Body of pancreas (tissue), 4 donors: ENCODE results near the gene MGLL. TPM values are rescaled to one million over a fixed set of nuclear protein-coding genes. Genes with fewer than 3 reads are reported as not detected.
A peak's percentile ranks its signal among the peaks of the same experiment; 100 is the strongest.

Source experiments
- ATAC-seq: fragments of 150-250 bp; one replicate; pipeline ENCODE4 v1.9.1; 2016
- DNase-seq, 4 donors: peaks; one replicate each; pipeline ENCODE4 v3.0.0-alpha.2; 2019
- H3K27ac ChIP-seq, 4 donors: fragments of 200-600 bp; sonication (generic); 1 replicate in 3 of 4; 2 replicates in 1 of 4; pipeline versions ENCODE4 v1.5.1 to v1.6.1; 2016 to 2019; ENCODE audit warnings: mild to moderate bottlenecking in 1 of 4, mixed read lengths in 1 of 4, moderate library complexity in 1 of 4
- H3K27me3 ChIP-seq, 2 donors: fragments of 200-600 bp; sonication (generic); one replicate each; pipeline ENCODE4 v1.6.0; 2016; ENCODE audit warnings: mild to moderate bottlenecking in 1 of 2
- H3K36me3 ChIP-seq, 2 donors: fragments of 200-600 bp; sonication (generic); replicated peaks in 1 of 2; 2 replicates each; pipeline ENCODE4 v1.5.1; 2016; ENCODE audit warnings: low read depth in 2 of 2; ENCODE audit not compliant: insufficient read depth in 1 of 2
- H3K4me1 ChIP-seq: fragments of 200-600 bp; sonication (generic); one replicate; pipeline ENCODE4 v1.6.0; 2016
- H3K4me3 ChIP-seq, 2 donors: fragments of 200-600 bp; sonication (generic); 1 replicate in 1 of 2; 2 replicates in 1 of 2; pipeline ENCODE4 v1.5.1; 2016 to 2019
- H3K9me3 ChIP-seq, 3 donors: fragments of 200-600 bp; sonication (generic); 1 replicate in 2 of 3; 2 replicates in 1 of 3; pipeline ENCODE4 v1.5.1; 2016
- POLR2A ChIP-seq, 3 donors: fragments of 450-650 bp; IDR thresholded peaks; one replicate each; pipeline ENCODE4 v1.6.1; 2016; ENCODE audit warnings: antibody characterized with exemption in 3 of 3, mild to moderate bottlenecking in 2 of 3
- WGBS, 2 donors: methylation state at CpG; one replicate each; pipeline ENCODE4 v1.1.5; 2017; 5-methylcytosine and 5-hydroxymethylcytosine counted together
- intact Hi-C: fragments of 100-400 bp; cut with DNase I; formaldehyde crosslinking; loops from one replicate; pipeline ENCODE4 v1.15.1; 2023
- total RNA-seq, 2 donors: library from RNA; depleted of rRNA; stranded (reverse); fragments of >200 nt; gene quantifications; one replicate each; pipeline ENCODE4 v1.1.0, GENCODE V29; 2016
- TF ChIP-seq, protein P1 (sequence below), 7 experiments: fragments of 450-650 bp in 4 of 7; fragments of 200-600 bp in 3 of 7; sonication (generic) in 3 of 7; IDR thresholded peaks; one replicate each; pipeline ENCODE4 v1.5.1; 2016 to 2019; ENCODE audit warnings: antibody characterized with exemption in 7 of 7

MGLL gene
- total RNA-seq, 2 donors from 2014 or later = 14.8 to 20.2 TPM

DNA sequence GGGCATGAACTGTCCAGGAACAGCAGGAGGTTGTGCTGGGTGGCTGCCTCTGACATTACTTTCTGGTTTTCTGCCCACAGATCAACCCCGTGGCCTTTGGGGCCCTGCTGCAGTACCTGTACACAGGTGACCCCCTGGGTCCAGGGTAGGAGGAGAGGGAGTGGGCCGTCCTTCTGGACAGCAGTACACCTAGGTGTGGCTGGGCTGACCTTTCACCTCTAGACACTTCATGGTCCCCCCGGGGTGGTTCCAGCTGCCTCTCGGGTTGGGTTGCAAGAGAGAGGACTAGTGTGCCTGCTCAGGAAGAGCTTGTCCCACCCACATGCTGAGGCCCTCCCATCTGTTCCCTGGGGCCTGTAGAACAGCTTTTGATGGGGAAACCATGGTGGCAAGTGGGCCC is 145.9 kb downstream of the MGLL start:
- TF ChIP-seq POLR2A (IDR thresholded peaks at IDR 0.05) = no peak
- TF ChIP-seq, protein P1, sequence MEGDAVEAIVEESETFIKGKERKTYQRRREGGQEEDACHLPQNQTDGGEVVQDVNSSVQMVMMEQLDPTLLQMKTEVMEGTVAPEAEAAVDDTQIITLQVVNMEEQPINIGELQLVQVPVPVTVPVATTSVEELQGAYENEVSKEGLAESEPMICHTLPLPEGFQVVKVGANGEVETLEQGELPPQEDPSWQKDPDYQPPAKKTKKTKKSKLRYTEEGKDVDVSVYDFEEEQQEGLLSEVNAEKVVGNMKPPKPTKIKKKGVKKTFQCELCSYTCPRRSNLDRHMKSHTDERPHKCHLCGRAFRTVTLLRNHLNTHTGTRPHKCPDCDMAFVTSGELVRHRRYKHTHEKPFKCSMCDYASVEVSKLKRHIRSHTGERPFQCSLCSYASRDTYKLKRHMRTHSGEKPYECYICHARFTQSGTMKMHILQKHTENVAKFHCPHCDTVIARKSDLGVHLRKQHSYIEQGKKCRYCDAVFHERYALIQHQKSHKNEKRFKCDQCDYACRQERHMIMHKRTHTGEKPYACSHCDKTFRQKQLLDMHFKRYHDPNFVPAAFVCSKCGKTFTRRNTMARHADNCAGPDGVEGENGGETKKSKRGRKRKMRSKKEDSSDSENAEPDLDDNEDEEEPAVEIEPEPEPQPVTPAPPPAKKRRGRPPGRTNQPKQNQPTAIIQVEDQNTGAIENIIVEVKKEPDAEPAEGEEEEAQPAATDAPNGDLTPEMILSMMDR (IDR thresholded peaks at IDR 0.05) = no peak
- no peak overlapping the region for H3K27ac ChIP-seq
- WGBS, 2 donors = 75 to 78% methylated on average over 4 of the region's 4 CpGs
- intact Hi-C loops = no loop called here
- H3K27me3 ChIP-seq = no peaks in the 10 kb centered on the region
- no peaks in the 10 kb centered on the region for H3K9me3 ChIP-seq
- H3K36me3 ChIP-seq = peaks cover 0 to 2% of the 10 kb centered on the region in 2 donors
- DNase-seq = peak in 1 of 4 donors; percentile 8
- ATAC-seq = no peak
- peaks cover 19% of the 10 kb centered on the region for H3K4me1 ChIP-seq
- H3K4me3 ChIP-seq = no peak overlapping the region

DNA sequence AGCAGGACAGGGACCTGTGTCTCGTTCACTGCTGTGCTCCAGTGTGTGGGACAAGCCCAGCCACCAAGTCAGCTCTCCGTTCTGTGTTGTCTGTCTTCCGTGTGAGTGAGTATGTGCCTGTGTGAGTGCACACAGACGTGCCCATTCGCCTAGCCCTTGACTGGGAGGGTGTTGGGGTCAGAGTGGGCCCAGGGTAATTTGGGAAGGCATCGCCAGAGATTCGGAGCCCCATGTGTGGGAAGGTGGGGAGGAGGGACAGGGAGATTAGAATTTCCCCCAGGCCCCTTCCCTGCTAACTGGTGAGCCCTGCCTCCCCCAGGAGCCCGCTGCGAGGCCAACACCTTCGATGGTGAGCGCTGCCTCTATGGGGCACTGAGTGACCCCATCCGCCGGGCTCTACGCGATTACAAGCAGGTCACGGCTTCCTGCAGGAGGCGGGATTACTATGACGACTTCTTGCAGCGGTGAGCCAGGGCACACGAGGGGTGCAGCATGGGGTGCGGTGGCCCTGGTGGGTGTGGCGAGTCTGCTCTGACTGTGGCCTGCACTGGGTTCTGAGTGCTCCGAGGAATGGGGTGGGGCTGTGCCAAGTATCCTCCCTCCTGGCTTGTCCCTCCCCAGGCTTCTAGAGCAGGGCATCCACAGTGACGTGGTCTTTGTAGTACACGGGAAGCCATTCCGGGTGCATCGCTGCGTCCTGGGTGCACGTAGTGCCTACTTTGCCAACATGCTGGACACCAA is 146.5 kb downstream of the MGLL start:
- no peak for ATAC-seq
- intact Hi-C loops = no loop called here
- WGBS, 2 donors = 90% methylated on average over 11 to 29 of the region's 29 CpGs
- H3K4me3 ChIP-seq = no peak overlapping the region
- no peak for TF ChIP-seq POLR2A (IDR thresholded peaks at IDR 0.05)
- TF ChIP-seq, protein P1 (IDR thresholded peaks at IDR 0.05) = no peak
- peaks cover 0 to 2% of the 10 kb centered on the region in 2 donors for H3K36me3 ChIP-seq
- peaks cover 22% of the 10 kb centered on the region for H3K4me1 ChIP-seq
- H3K27ac ChIP-seq = no peak overlapping the region
- H3K9me3 ChIP-seq = no peaks in the 10 kb centered on the region
- peak in 1 of 4 donors; percentile 9 for DNase-seq
- no peaks in the 10 kb centered on the region for H3K27me3 ChIP-seq

DNA sequence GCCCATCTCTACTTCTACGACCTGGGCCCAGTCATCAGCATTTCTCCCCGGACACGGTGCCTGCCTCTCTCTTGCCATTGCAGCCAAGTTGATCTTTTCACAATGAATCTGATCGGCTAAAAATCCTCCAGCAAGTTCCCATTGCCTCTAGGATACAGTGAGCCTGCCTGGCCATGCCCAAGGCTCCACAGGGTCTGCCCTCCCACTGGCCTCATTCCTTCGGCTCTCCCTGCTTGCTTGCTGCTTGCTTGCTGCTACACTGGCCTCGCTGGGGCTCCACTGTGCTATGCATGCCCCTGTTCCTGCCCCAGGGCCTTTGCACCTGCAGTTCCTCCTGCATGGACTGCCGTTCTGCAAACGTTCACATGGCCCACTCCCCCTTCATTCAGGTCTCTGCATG is 147.5 kb downstream of the MGLL start:
- ATAC-seq = no peak

DNA sequence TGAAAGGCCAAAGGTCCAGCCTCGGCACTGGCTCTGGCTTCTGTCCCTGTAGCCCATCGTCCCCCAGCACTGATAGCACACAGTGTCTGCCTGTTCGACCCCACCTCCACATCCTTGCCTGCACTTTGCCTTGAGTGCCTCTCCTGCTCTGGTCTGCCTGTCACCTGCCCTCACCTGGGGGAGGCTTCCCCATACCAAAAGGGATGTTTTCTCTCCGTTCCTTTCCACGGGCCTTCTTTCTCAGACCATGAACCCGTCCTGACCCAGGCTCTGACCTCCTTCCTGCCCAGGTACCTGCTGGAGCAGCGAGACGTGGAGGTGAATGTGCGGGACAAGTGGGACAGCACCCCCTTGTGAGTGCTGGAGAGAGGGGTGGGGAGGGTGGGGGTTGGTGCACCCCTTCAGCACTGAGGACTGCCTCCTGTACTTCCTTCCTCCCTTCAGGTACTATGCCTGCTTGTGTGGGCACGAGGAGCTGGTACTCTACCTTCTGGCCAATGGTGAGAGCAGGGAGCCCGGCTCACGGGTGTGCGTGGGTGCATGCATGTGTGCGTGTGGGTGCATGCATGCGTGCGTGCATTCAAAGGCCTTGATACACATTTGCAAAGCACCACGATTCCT is 148.1 kb downstream of the MGLL start:
- intact Hi-C loops = no loop called here
- no peaks in the 10 kb centered on the region for H3K27me3 ChIP-seq
- 76 to 86% methylated on average over 17 of the region's 17 CpGs for WGBS, 2 donors

More for the DNA sequence above, 147.5 kb downstream of the MGLL start:
- Histone ChIP-seq H3K27me3 (no peaks in the 10 kb centered on the region), H3K4me3 (no peak overlapping the region), H3K27ac (no peak overlapping the region), H3K36me3 (peaks cover 0 to 2% of the 10 kb centered on the region in 2 donors), H3K4me1 (peaks cover 22% of the 10 kb centered on the region), H3K9me3 (no peaks in the 10 kb centered on the region)
- 90% methylated on average over 8 of the region's 8 CpGs for WGBS, 2 donors
- peak in 1 of 4 donors; percentile 7 for DNase-seq
- intact Hi-C loops = no loop called here
- no peak for TF ChIP-seq POLR2A (IDR thresholded peaks at IDR 0.05)
- TF ChIP-seq, protein P1 (IDR thresholded peaks at IDR 0.05) = no peak

More for the DNA sequence above, 148.1 kb downstream of the MGLL start:
- ATAC-seq (no peak), DNase-seq (peak in 1 of 4 donors; percentile 11)
- TF ChIP-seq POLR2A (IDR thresholded peaks at IDR 0.05) = no peak
- TF ChIP-seq, protein P1 (IDR thresholded peaks at IDR 0.05) = no peak
- peaks cover 22% of the 10 kb centered on the region for H3K4me1 ChIP-seq
- H3K27ac ChIP-seq = no peak overlapping the region
- H3K9me3 ChIP-seq = no peaks in the 10 kb centered on the region
- no peak overlapping the region for H3K4me3 ChIP-seq
- peaks cover 0 to 2% of the 10 kb centered on the region in 2 donors for H3K36me3 ChIP-seq
